HL-60 (cell line): ENCODE data around the gene KRTAP4-3.
"Not testable (repeated sequence)": the region's sequence is repeated elsewhere in the genome, so short reads cannot be mapped to it uniquely, and the experiment has no call there.

Experiments used
- CTCF ChIP-seq: IDR thresholded peaks from one replicate; pipeline ENCODE4 v1.5.1; 2011; ENCODE audit warnings: low read length, control low read depth, inconsistent platforms; ENCODE audit not compliant: insufficient read depth
- REST ChIP-seq: IDR thresholded peaks from 2 replicates; pipeline ENCODE4 v1.6.1; 2012; ENCODE audit warnings: low read depth; ENCODE audit not compliant: insufficient replicate concordance

GRCh38 chr17:41189837-41190318, 21.9 kb upstream of the KRTAP4-3 start, which contains the start of gene KRTAP9-1:
- TF ChIP-seq CTCF, REST: not testable (repeated sequence)
